Subcutaneous adipose tissue (tissue), 4 donors: ENCODE data around the gene CCNI2. TPM values are rescaled to one million over a fixed set of nuclear protein-coding genes. Genes with fewer than 3 reads are reported as not detected.

Source experiments
- total RNA-seq, 4 donors: library from RNA; depleted of rRNA; stranded (reverse); fragments of >200 nt; gene quantifications; one replicate each; pipeline ENCODE4 v1.1.0, GENCODE V29; 2016
- TF ChIP-seq, protein P1 (sequence below): fragments of 450-650 bp; IDR thresholded peaks from one replicate; pipeline ENCODE4 v1.5.1; 2016; ENCODE audit warnings: low read depth, mild to moderate bottlenecking, control low read depth, antibody characterized with exemption, moderate library complexity

Gene CCNI2
- total RNA-seq, 4 donors from 2014 or later: not detected

DNA sequence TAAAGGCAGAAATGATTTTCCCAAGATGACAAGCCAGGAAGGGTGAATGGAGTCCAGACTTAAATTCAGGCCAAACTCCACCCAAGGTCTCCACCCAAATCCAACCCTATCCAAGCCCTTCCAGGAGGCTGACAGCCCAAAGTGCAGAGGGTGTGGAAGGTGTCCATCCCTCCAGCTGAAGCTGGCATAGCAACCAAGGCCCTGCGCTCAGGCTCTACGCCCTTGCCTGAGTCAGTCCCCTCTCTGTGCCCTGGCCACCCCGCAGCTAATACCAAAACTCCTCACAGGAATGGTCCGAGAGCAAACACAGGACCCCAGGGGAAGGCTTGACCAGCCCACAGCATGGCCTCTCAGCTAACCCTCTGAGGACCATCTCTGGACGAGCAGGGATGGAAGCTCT, 27.7 kb downstream of the CCNI2 start:
- TF ChIP-seq, protein P1, sequence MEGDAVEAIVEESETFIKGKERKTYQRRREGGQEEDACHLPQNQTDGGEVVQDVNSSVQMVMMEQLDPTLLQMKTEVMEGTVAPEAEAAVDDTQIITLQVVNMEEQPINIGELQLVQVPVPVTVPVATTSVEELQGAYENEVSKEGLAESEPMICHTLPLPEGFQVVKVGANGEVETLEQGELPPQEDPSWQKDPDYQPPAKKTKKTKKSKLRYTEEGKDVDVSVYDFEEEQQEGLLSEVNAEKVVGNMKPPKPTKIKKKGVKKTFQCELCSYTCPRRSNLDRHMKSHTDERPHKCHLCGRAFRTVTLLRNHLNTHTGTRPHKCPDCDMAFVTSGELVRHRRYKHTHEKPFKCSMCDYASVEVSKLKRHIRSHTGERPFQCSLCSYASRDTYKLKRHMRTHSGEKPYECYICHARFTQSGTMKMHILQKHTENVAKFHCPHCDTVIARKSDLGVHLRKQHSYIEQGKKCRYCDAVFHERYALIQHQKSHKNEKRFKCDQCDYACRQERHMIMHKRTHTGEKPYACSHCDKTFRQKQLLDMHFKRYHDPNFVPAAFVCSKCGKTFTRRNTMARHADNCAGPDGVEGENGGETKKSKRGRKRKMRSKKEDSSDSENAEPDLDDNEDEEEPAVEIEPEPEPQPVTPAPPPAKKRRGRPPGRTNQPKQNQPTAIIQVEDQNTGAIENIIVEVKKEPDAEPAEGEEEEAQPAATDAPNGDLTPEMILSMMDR: no peak

DNA sequence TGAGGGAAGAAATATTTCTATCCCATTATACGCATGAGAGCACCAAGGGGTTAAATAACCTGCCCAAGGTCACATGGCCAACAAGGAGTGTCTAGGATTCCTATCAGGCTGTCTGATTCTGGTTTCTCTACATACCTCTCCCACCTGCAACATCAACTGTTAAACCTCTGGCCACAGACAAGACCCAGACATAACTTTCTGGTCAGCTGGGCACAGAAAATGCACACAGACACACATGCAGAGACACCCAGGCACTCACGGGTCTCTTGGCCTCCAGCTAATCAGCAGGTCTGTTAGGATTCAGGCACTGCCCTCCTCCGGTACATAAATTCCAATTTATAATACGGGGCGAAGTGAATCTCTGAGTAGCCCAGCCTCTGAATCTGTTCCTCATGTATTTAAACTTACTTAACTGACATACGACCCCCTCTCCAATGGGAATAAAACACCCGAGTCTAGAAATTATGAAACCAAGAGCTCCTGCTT, 28.3 kb downstream of the CCNI2 start:
- TF ChIP-seq, protein P1: no peak

DNA sequence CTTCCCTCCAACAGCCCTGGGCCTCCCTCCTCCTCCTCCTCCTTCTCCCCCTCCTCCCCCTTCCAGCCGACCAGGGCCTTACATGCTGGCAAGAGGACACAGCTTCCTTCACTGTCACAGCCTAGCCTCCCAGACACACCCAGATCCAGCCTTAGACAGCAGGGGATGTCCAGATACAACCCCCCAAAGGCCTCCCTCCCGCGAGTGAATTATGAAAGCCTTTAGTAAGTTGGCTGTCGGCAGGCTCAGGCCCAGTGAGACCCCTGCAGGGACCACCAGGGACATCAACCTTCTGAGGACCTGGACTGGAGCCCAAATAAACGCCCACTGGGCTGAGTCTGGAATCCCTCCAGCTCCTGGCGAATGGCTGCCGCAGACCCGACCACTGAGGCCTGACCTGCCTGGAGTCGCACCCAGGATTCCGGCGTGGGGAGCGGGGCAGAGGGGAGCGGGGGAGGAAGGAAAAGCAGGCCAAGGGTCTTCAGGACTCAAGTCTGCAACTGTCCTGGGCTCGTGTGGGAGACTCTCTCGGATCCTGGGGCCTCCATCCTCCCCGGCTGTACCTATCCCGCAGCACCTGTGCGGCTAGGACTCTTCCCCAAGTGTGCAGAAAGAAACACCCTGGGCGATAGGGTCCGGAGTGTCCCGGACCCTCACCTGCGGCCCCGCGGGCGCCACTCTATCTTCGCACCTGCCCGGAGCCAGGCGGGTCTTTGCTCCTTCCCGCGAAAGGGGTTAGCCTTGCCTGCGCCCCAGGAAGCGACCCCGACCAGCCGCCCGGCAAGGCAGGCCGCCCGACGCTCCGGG, 29.1 kb downstream of the CCNI2 start:
- TF ChIP-seq, protein P1: no peak

DNA sequence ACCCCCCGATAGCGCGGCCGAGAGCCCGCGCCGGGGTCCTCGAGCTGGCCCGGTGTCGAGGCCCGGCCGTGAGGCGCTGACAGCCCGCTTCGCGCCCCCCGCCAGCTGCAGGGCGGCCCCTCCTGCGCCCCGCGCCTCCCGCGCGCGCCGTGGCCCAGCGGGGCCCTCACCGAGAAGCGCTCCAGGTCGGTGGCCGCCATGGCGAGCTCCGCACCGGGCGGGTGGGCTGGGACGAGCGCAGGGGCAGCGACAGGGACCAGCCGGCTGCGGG, 29.6 kb downstream of the CCNI2 start:
- TF ChIP-seq, protein P1: no peak

DNA sequence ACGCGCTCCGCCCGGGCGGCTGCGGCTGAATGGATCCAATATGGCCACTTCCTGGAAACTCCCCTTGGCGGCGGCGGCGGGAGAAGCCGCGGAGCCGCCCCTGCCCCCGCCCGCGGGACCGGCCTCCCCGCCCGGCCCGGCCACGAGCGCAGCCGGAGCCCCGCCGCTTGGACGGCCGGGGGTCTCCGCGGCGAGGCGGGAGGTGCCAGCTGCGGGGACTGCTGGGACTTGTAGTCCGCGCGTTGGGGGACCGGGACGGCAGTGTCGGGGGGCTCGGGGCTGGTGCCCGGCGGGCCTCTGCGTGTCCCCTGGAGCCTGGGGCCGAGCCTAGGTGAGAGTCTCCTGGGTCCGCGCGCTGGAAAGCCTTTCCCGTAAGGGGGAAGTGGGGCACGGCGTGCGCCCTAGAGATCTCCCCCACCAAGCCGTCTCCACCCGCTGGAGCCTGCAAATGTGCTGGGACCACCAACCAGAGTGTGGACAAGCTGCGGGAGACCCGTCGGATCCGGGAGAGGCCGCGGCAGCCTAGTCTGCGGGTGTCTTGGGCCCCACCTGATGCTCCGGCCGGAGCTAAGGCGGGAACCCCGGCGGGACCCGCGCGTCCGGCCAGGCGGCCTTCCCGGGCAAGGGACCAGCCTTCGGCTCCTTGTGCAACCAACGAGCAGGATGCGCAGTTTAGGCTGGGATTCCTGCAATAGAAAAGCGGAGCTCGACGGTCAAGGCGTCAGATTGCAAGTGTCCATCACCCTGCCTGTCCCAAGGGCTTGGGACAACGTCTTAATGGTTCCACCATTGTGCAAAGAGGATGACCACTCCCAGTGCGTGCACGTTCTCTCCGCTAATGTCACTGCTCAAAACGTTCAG, 30.2 kb downstream of the CCNI2 start, which contains the start of gene SEPTIN8:
SEPTIN8 (minus strand) TSS at position 31 of the 861 bp plus-strand sequence. CDS start 102 bp downstream, outside the sequence.
- TF ChIP-seq, protein P1: no peak

DNA sequence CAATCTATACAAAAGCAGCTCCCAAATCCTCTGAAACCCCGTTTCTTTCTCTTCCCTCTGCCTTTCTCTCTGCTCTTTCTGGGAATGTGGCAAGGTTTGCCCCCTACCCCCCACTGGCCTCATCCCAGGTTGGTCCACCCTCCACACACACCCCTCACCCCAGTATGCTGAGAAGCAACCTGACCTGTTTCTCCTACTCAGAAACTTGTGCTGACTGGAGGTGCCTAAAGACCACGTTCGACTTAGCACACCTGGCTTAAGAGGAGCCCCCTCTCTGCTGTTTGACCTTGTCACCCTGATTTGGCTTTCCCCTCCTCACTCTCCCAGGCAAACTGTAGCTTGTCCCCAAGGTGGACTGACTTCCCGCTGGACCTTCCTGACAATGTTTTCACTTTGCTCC, 30.9 kb downstream of the CCNI2 start:
- TF ChIP-seq, protein P1: no peak

DNA sequence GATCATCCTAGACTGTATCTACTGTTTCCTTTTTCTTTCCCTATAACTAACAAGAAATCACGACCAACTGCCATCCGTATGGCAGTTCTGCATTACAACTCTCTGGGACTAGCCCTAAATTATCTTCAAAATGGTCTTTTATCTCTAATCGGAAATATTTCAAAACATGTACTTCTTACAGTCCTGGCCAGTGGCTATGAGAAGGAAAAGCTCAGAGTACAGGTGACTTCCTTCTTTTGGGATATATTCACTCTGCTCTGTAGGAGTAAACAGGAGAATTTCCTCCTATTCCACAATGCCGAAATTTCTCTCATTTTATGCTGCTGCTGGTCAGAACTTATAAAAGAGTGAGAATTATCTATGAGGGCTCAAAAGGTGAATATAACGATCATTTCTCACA, 31.6 kb downstream of the CCNI2 start:
- TF ChIP-seq, protein P1: no peak
